Measurements from ENCODE around the gene NCOR2.

The NCOR2 gene

DNA sequence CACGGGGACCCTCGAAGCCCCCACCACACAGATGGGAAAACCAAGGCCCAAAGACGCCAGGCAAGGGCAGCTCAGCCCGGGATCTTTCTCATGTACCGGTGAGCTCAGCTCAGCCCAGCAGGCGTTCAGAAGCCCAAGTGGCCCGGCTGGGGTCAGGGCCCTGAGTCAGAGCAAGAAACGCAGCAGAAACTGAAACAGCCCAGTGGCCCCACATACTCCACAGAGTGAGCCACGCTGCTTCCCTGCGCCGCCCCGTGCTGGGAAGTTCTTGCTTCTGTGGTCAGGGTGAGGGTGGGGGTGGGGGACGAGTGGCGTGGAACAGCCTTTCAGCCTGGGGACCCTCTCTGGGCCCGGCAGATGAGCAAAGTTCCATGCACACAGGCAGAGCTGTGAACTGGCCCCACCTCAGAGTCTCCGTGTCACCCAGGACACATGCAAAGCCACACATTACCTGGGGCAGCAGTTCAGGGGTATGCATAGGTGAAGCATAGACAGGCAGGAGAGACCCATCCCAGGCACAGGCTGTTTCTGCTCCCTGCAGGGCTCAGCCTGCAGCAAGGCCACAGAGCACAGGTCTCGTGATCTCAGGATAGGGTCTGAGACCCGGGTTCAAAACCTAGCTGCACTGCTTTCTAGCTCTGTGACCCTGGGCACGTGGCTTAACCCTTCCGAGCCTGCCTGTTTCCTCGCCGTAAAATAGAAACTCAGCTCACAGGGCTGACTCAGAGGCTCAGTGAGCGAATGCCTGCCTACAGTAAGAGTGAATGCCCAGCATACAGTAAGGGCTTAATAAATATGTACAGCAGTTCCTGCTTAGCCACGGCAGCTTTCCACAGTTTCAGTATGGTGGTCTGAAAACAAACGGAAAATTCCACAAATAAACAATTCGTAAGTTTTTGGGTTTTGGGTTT lies 21.6 kb downstream of the NCOR2 start:
- no peaks in the 10 kb centered on the region for H3K9me3 ChIP-seq (ENCODE audit: control insufficient read depth, insufficient read depth, low read length)
- no peak overlapping the region for H3K9ac ChIP-seq (ENCODE audit: low read depth, low read length)
- no peak overlapping the region for H3K27ac ChIP-seq (ENCODE audit: low read depth, low read length)
- H3K4me1 ChIP-seq (ENCODE audit: control insufficient read depth, insufficient read depth, low read length) = peaks cover 50% of the 10 kb centered on the region
- 0 out of 2 replicates have a peak, but pooled peaks cover 10% of the 10 kb centered on the region for H3K36me3 ChIP-seq (ENCODE audit: control insufficient read depth, insufficient read depth, low read length)
- no peak overlapping the region for H3K4me3 ChIP-seq (ENCODE audit: low read depth, low read length)
- H3K27me3 ChIP-seq (ENCODE audit: control insufficient read depth, insufficient read depth, low read length) = no peaks in the 10 kb centered on the region

DNA sequence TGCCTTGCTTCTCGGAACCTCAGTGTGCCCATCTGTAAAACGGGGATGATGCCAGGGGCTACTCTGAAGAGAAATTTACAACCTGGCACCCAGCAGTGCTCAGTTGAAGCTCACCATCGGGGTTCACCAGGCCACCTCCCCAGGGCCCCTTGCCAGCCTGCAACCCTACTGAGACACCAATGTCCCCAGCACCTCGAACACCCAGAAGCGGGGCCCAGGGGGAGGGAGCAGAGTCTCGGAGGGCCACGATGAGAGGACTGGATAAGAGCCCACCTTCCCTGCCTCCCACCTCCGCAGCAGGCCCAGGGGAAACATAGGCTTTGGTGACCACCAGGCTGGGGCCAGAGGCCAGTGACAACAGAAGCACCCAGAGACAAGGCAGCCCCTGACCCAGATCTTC lies 22.4 kb downstream of the NCOR2 start:
- 0 out of 2 replicates have a peak, but pooled peaks cover 10% of the 10 kb centered on the region for H3K36me3 ChIP-seq (ENCODE audit: control insufficient read depth, insufficient read depth, low read length)
- H3K9ac ChIP-seq (ENCODE audit: low read depth, low read length) = no peak overlapping the region
- H3K9me3 ChIP-seq (ENCODE audit: control insufficient read depth, insufficient read depth, low read length) = no peaks in the 10 kb centered on the region
- peaks cover 43% of the 10 kb centered on the region for H3K4me1 ChIP-seq (ENCODE audit: control insufficient read depth, insufficient read depth, low read length)
- peak overlapping the region; percentile 38 for H3K27ac ChIP-seq (ENCODE audit: low read depth, low read length)
- H3K27me3 ChIP-seq (ENCODE audit: control insufficient read depth, insufficient read depth, low read length) = no peaks in the 10 kb centered on the region
- no peak overlapping the region for H3K4me3 ChIP-seq (ENCODE audit: low read depth, low read length)

DNA sequence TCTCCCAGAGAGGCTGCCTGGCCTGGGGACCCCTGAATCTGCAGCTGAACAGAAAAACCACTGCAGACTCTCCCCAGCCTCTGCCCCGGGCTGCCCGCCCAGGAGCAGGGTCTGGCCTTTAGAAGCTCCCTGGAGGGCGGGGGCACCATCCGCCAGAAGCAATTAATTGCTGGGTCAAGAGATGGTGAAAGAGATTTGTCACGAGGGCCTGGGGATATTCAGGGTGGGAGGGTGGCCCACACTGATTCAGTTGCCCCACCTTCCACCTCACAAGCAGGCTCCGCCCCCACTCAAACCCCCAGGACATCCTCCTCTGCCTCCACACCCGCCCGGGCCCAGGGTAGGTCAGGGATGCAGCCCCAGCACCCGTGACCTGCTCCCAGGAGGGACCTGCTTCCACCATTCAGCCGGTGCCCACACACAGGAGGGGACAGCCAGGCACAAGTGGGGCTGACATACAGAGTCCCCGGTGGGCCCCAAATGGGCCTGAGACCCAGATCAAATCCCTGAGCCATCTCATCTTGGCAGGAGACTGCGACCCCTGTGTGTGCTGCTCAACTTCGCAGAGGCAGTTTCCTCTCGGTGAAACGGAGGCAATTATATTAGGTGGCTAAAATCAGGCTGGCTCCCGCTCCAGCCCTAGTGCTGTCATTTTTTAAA lies 23.0 kb downstream of the NCOR2 start:
- Histone ChIP-seq H3K36me3 (ENCODE audit: control insufficient read depth, insufficient read depth, low read length) (0 out of 2 replicates have a peak, but pooled peaks cover 10% of the 10 kb centered on the region), H3K27ac (ENCODE audit: low read depth, low read length) (peak overlapping the region; percentile 38), H3K4me1 (ENCODE audit: control insufficient read depth, insufficient read depth, low read length) (peaks cover 41% of the 10 kb centered on the region), H3K9ac (ENCODE audit: low read depth, low read length) (no peak overlapping the region), H3K27me3 (ENCODE audit: control insufficient read depth, insufficient read depth, low read length) (no peaks in the 10 kb centered on the region), H3K4me3 (ENCODE audit: low read depth, low read length) (no peak overlapping the region), H3K9me3 (ENCODE audit: control insufficient read depth, insufficient read depth, low read length) (no peaks in the 10 kb centered on the region)

DNA sequence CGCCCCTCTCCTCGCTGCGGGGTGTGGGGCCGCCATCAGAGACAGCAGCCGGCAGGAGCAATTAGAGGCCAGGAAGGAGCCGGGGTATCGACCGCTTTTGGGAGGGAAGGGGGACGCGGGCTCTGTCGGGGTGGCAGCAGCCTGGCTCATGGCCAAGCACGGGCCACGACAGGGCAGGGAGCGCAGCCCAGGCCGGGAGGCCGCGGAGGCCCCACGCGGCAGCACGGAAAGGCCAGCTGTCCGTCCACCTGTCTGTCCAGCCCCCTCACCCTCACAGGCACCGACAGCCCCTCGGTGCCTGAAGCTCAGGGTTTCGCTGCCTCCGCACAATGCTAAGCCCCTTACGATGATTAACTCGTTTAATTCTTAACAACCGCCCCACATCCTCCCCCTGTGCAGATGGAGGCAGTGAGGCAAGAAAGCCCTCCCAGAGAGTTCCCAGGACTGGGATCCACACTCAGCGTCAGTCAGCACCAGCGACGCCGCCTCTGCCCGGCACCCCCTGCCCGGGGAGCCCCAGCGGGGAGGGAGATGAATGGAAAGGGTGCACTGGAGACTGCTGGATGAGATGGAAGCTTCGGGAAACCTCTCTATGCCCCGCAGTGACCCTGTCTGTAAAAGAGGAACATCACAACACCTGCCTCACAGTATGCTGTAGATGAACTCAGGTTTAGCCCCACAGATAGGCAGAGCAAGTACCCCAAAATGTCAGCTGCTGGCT lies 23.7 kb downstream of the NCOR2 start:
- Histone ChIP-seq H3K27ac (ENCODE audit: low read depth, low read length) (peak overlapping the region; percentile 38), H3K4me1 (ENCODE audit: control insufficient read depth, insufficient read depth, low read length) (peaks cover 40% of the 10 kb centered on the region), H3K4me3 (ENCODE audit: low read depth, low read length) (no peak overlapping the region), H3K27me3 (ENCODE audit: control insufficient read depth, insufficient read depth, low read length) (no peaks in the 10 kb centered on the region), H3K9ac (ENCODE audit: low read depth, low read length) (no peak overlapping the region), H3K9me3 (ENCODE audit: control insufficient read depth, insufficient read depth, low read length) (no peaks in the 10 kb centered on the region), H3K36me3 (ENCODE audit: control insufficient read depth, insufficient read depth, low read length) (0 out of 2 replicates have a peak, but pooled peaks cover 10% of the 10 kb centered on the region)

DNA sequence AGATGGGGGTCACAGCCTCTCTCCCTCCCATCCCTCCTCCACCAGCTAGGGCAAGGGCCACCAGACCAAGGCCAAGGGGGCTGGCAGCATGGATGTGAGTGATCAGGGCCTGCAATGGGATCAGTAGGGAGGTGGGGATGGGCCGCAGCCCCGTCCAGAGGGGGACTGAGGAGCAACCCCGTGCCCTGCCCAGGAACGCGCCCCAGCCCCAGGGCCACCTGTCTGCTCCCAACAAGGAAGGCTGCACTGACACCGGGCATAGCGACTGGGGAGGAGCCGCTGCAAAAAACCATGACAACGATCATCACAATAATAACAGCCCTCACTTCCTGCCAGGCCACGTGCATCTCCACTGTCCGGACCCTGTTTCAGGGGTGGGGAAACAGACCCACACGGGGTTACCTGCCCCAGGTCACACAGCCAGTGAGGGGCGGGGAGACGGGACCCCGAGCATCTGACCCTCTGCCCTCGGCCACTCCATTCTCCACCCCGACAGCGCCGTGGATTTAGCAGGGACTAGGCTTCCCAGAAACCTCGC lies 24.3 kb downstream of the NCOR2 start:
- H3K9ac ChIP-seq (ENCODE audit: low read depth, low read length) = no peak overlapping the region
- no peaks in the 10 kb centered on the region for H3K27me3 ChIP-seq (ENCODE audit: control insufficient read depth, insufficient read depth, low read length)
- H3K9me3 ChIP-seq (ENCODE audit: control insufficient read depth, insufficient read depth, low read length) = no peaks in the 10 kb centered on the region
- H3K4me1 ChIP-seq (ENCODE audit: control insufficient read depth, insufficient read depth, low read length) = peaks cover 40% of the 10 kb centered on the region
- no peak overlapping the region for H3K4me3 ChIP-seq (ENCODE audit: low read depth, low read length)
- H3K36me3 ChIP-seq (ENCODE audit: control insufficient read depth, insufficient read depth, low read length) = 0 out of 2 replicates have a peak, but pooled peaks cover 7% of the 10 kb centered on the region
- H3K27ac ChIP-seq (ENCODE audit: low read depth, low read length) = peak overlapping the region; percentile 38

DNA sequence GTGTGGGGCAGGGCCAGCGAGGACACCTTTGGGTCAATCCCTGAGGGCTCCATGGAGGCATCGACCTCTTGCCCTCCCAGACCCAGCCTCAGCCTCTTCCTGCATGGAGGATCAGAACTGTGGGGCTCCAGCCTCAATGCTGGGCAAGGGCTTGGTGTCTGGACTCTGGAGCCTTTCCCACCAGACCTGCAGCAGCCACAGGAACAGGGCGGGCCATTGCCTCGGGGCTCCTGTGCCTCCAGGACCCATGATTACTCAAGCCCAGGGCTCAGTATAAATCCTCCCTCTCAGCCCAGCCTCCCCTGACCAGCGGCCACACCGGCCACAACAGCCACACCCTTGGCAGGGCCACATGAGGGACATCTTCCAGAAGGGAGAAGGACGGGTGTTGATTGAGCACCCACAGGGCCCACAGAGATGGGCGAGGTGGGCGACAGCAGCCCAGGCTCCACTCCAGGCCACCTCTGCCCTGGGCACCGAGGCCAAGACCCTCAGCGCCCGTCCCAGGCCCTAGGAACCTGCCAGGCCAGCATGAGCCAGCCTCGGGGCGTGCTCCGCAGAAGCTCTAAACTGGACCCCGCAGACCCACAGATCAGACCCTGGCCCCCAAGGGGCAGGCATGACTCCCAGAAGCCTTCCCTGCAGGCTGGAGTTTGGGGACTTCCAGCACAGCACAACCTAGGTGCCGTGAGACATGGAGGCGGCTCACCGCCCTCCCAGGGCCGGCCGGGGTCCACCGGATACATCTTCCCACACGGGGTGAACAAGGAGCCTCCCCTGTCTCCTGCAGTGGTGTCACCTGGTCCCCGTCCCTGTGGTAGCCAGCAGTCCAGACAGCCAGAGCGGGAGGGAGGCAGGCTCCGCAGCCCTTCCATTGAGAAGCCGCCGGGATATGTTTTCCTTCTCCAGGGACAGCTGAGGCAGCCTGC lies 25.1 kb downstream of the NCOR2 start:
- H3K27ac ChIP-seq (ENCODE audit: low read depth, low read length) = no peak overlapping the region
- H3K9me3 ChIP-seq (ENCODE audit: control insufficient read depth, insufficient read depth, low read length) = no peaks in the 10 kb centered on the region
- H3K36me3 ChIP-seq (ENCODE audit: control insufficient read depth, insufficient read depth, low read length) = no peaks in the 10 kb centered on the region
- no peak overlapping the region for H3K9ac ChIP-seq (ENCODE audit: low read depth, low read length)
- H3K27me3 ChIP-seq (ENCODE audit: control insufficient read depth, insufficient read depth, low read length) = no peaks in the 10 kb centered on the region
- H3K4me3 ChIP-seq (ENCODE audit: low read depth, low read length) = no peak overlapping the region
- H3K4me1 ChIP-seq (ENCODE audit: control insufficient read depth, insufficient read depth, low read length) = peaks cover 40% of the 10 kb centered on the region

DNA sequence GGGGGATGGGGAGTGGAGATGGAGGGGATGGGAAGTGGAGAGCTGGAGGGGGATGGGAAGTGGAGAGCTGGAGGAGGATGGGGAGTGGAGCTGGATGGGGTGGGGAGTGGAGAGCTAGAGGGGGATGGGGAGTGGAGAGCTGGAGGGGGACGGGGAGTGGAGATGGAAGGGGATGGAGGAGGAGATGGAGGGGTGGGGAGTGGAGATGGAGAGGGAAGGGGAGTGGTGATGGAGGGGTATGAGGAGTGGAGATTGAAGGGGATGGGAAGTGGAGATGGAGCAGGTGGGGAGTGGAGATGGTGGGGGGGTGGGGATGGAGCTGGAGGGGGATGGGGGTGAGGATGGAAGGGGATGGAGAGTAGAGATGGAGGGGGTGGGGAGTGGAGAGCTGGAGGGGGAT lies 26.1 kb downstream of the NCOR2 start:
- peaks cover 40% of the 10 kb centered on the region for H3K4me1 ChIP-seq (ENCODE audit: control insufficient read depth, insufficient read depth, low read length)
- H3K4me3 ChIP-seq (ENCODE audit: low read depth, low read length) = no peak overlapping the region
- H3K27ac ChIP-seq (ENCODE audit: low read depth, low read length) = no peak overlapping the region
- no peak overlapping the region for H3K9ac ChIP-seq (ENCODE audit: low read depth, low read length)
- no peaks in the 10 kb centered on the region for H3K27me3 ChIP-seq (ENCODE audit: control insufficient read depth, insufficient read depth, low read length)
- H3K36me3 ChIP-seq (ENCODE audit: control insufficient read depth, insufficient read depth, low read length) = no peaks in the 10 kb centered on the region
- H3K9me3 ChIP-seq (ENCODE audit: control insufficient read depth, insufficient read depth, low read length) = no peaks in the 10 kb centered on the region

DNA sequence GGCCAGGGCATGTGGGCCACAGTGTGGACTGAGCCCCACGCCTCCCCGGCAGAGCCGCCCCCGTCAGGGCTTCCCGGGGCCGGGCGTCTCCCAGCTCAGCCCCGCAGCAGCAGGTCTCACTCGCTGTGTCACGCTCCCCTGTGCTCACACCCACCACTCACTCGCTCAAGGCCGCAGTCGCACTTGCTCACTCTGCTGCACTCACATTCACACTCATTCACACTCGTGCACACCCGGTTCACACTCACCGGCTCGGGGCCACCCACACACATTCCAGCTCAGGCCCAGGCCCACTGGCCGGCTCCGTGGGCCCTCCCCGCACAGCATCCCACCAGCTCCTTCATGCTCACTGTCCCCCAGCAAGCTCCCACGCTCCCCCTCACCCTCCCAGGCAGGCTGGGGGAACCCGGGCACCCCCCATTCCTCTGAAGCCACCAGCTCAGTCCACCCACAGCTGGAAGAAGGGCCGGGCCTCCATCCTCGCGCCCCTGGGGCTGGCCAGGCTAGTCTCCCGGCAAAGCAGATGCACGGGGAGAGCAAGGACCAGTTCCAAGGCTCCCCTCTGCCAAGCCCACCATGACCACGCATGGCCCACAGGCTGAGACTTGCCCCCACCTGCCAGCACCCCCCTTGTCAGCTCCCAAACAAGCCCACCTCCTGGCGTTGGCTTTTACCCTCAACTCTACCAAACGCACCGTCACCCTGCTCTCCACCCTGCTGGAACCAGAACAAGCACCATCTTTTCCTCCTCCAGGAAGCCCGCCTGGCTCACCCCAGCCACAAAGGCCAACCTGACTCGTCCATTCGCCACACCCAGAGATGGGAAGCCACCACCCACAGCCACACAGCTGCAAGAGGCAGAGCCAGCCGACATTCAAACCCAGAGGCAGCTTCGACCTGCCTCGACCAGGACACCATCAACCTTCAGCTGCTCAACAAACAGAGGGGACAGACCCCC lies 28.0 kb downstream of the NCOR2 start:
- no peaks in the 10 kb centered on the region for H3K27me3 ChIP-seq (ENCODE audit: control insufficient read depth, insufficient read depth, low read length)
- no peak overlapping the region for H3K9ac ChIP-seq (ENCODE audit: low read depth, low read length)
- no peak overlapping the region for H3K27ac ChIP-seq (ENCODE audit: low read depth, low read length)
- no peaks in the 10 kb centered on the region for H3K36me3 ChIP-seq (ENCODE audit: control insufficient read depth, insufficient read depth, low read length)
- H3K4me3 ChIP-seq (ENCODE audit: low read depth, low read length) = no peak overlapping the region
- H3K9me3 ChIP-seq (ENCODE audit: control insufficient read depth, insufficient read depth, low read length) = no peaks in the 10 kb centered on the region
- peaks cover 21% of the 10 kb centered on the region for H3K4me1 ChIP-seq (ENCODE audit: control insufficient read depth, insufficient read depth, low read length)

DNA sequence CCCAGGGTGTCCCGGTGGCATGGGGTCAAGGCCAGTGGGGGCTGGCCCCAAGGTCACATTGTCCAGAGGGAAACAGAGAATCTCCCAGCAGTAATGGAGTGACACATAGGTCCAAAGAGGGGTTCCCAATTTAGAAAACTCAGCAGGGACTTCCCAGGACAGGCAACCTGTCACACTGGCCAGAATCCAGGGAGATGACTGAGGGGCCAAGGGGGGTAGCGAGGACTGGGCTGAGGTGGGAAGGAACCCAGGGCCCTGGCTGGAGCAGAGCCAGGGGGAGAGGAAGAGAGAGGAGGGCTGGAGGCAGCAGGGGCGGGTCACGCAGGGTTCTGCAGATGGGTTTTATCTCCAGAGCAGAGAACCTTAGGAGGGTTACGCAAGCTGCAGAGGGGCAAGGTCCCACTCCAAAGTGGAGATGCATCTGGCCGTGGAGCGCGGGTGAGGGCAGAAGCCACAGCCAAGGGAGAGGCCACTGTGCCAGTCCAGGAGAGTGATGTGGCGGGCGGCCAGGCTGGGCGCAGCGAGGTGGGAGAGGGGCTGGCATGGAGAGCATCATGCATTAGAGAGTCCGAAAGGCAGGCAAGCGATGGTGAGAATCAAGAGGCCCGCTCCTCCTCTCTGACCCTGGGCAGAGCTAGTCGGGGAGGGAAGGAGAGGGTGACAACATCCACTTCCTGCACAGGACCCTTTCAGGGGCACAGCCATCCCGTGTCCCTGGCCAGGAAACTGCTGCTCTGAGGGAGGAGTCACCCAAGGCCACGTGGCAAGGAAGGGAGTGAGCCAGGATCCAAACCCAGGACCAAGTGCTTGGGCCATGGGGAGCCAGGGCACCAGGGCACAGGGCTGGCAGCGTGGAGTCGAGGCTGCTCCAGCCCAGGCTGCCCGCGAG lies 29.0 kb downstream of the NCOR2 start:
- no peaks in the 10 kb centered on the region for H3K9me3 ChIP-seq (ENCODE audit: control insufficient read depth, insufficient read depth, low read length)
- H3K4me1 ChIP-seq (ENCODE audit: control insufficient read depth, insufficient read depth, low read length) = peaks cover 11% of the 10 kb centered on the region; the same call in 1 of the 2 replicates
- no peak overlapping the region for H3K27ac ChIP-seq (ENCODE audit: low read depth, low read length)

More for the DNA sequence above, 29.0 kb downstream of the NCOR2 start:
- Histone ChIP-seq H3K4me3 (ENCODE audit: low read depth, low read length) (no peak overlapping the region), H3K27me3 (ENCODE audit: control insufficient read depth, insufficient read depth, low read length) (no peaks in the 10 kb centered on the region), H3K36me3 (ENCODE audit: control insufficient read depth, insufficient read depth, low read length) (no peaks in the 10 kb centered on the region), H3K9ac (ENCODE audit: low read depth, low read length) (no peak overlapping the region)
